ENCODE data around the gene TRPC4AP. TPM values are rescaled to one million over a fixed set of nuclear protein-coding genes. Genes with fewer than 3 reads are reported as not detected.
"Not testable (repeated sequence)": the region's sequence is repeated elsewhere in the genome, so short reads cannot be mapped to it uniquely, and the experiment has no call there.

Gene TRPC4AP
- total RNA-seq, 4 donors from 2014 or later = 63.4 to 101 (median 76.4) TPM

- Histone ChIP-seq H3K9me3 (no peaks in the 10 kb centered on the region), H3K4me1 (peaks cover 0 to 59% (median 2%) of the 10 kb centered on the region in 4 donors), H3K27me3 (no peaks in the 10 kb centered on the region), H3K4me3 (no peak overlapping the region), H3K27ac (no peak overlapping the region), H3K36me3 (peaks cover 0 to 13% (median 0%) of the 10 kb centered on the region in 3 donors)
- no peak for DNase-seq (ENCODE audit: low spot score in 2 of 2)
- TF ChIP-seq POLR2A (IDR thresholded peaks at IDR 0.05) (no peak), CTCF (IDR thresholded peaks at IDR 0.05) (no peak), EP300 (IDR thresholded peaks at IDR 0.05) (no peak)
- WGBS, 2 donors = 89 to 91% methylated on average over 3 of the region's 3 CpGs
These were observed 7.6 kb downstream of the TRPC4AP start for GRCh38 chr20:35084998-35085397.

DNA sequence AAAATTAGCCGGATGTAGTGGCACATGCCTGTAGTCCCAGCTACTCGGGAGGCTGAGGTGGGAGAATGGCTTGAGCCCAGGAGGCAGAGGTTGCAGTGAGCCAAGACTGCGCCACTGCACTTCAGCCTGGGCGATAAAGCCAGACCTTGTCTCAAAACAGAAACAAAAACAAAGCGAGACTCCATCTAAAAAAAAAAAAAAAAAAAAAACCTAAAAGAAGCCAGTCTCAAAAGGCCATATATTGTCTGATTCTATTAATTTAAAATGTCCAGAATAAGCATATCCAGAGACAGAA, 12.3 kb downstream of the TRPC4AP start:
- H3K4me1 ChIP-seq = peaks cover 0 to 40% (median 2%) of the 10 kb centered on the region in 4 donors
- H3K36me3 ChIP-seq = peaks cover 0 to 23% (median 14%) of the 10 kb centered on the region in 3 donors
- WGBS, 2 donors = 52 to 63% methylated on average over 5 of the region's 5 CpGs
- DNase-seq (ENCODE audit: low spot score in 2 of 2); H3K27me3 ChIP-seq; H3K27ac ChIP-seq; H3K4me3 ChIP-seq; H3K9me3 ChIP-seq: not testable (repeated sequence)

DNA sequence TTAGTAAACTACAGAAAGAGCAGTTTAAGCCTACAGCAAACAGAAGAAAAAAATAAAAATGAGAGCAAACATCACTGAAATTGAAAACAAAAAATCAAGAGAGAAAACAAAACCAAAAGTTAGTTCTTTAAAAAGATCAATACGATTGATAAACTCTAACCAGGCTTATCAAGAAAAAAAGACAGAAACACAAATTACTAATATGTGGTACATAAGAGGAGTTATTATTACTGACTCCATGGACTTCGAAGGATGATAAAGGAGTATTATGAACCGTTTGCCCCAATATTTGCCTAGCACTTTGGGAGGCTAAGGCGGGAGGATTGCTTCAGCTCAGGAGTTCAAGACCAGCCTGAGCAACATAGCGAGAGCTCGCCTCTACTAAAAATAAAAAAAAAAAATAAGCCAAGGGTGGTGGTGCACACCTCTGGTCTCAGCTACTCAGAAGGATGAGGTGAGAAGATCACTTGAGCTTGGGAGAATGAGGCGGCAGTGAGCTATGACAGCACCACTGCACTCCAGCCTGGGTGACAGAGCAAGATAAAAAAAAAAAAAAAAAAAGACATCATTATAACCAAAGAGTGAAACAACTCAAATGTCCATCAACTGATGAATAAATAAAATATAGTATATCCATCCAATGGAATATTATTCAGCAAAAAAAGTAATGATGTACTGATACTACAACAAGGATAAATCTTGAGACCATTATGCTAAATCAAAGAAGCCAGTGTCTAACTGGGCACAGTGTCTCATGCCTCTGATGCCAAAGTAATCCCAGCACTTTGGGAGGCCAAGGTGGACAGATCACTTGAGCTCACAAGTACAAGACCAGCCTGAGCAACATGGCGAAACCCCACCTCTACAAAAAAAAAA, 12.9 kb downstream of the TRPC4AP start:
- no peak for DNase-seq (ENCODE audit: low spot score in 2 of 2)
- Histone ChIP-seq H3K27me3 (no peaks in the 10 kb centered on the region), H3K27ac (no peak overlapping the region), H3K36me3 (peaks cover 0 to 23% (median 14%) of the 10 kb centered on the region in 3 donors), H3K9me3 (no peaks in the 10 kb centered on the region), H3K4me1 (peaks cover 0 to 38% (median 2%) of the 10 kb centered on the region in 4 donors), H3K4me3 (no peak overlapping the region)
- WGBS, 2 donors = 88% methylated on average over 8 of the region's 8 CpGs
- no peak for TF ChIP-seq EP300 (IDR thresholded peaks at IDR 0.05)
- no peak for TF ChIP-seq CTCF (IDR thresholded peaks at IDR 0.05)
- TF ChIP-seq POLR2A (IDR thresholded peaks at IDR 0.05) = no peak

GRCh38 chr20:35077872-35078271, 14.7 kb downstream of the TRPC4AP start:
- no peaks in the 10 kb centered on the region for H3K27me3 ChIP-seq
- WGBS, 2 donors = 96% methylated on average over 5 of the region's 5 CpGs
- H3K9me3 ChIP-seq = no peaks in the 10 kb centered on the region
- H3K4me3 ChIP-seq = no peak overlapping the region
- DNase-seq (ENCODE audit: low spot score in 2 of 2) = no peak
- TF ChIP-seq CTCF (IDR thresholded peaks at IDR 0.05) = no peak
- no peak for TF ChIP-seq EP300 (IDR thresholded peaks at IDR 0.05)
- TF ChIP-seq POLR2A (IDR thresholded peaks at IDR 0.05) = no peak
- peaks cover 0 to 32% (median 2%) of the 10 kb centered on the region in 4 donors for H3K4me1 ChIP-seq
- H3K36me3 ChIP-seq = peaks cover 0 to 23% (median 14%) of the 10 kb centered on the region in 3 donors
- H3K27ac ChIP-seq = no peak overlapping the region

GRCh38 chr20:35077341-35077740, 15.3 kb downstream of the TRPC4AP start:
- DNase-seq (ENCODE audit: low spot score in 2 of 2) = no peak
- Histone ChIP-seq H3K4me1 (peaks cover 0 to 27% (median 2%) of the 10 kb centered on the region in 4 donors), H3K27ac (no peak overlapping the region), H3K9me3 (peaks cover 0 to 2% (median 0%) of the 10 kb centered on the region in 4 donors), H3K27me3 (no peaks in the 10 kb centered on the region), H3K4me3 (no peak overlapping the region), H3K36me3 (peaks cover 0 to 23% (median 14%) of the 10 kb centered on the region in 3 donors)
- WGBS, 2 donors = 97% methylated on average over 5 of the region's 5 CpGs
- TF ChIP-seq CTCF (IDR thresholded peaks at IDR 0.05) = no peak
- no peak for TF ChIP-seq POLR2A (IDR thresholded peaks at IDR 0.05)
- TF ChIP-seq EP300 (IDR thresholded peaks at IDR 0.05) = no peak

GRCh38 chr20:35071436-35072153, 21.0 kb downstream of the TRPC4AP start:
- H3K9me3 ChIP-seq; H3K4me3 ChIP-seq; H3K27ac ChIP-seq; H3K27me3 ChIP-seq; DNase-seq (ENCODE audit: low spot score in 2 of 2); H3K4me1 ChIP-seq: not testable (repeated sequence)
- H3K36me3 ChIP-seq = peaks cover 0 to 27% (median 2%) of the 10 kb centered on the region in 3 donors
- 93% methylated on average over 8 of the region's 8 CpGs for WGBS, 2 donors

Data from tibial nerve (tissue), 4 donors.